Measurements from ENCODE around the gene BRD3OS. TPM values are rescaled to one million over a fixed set of nuclear protein-coding genes. Genes with fewer than 3 reads are reported as not detected.
A peak's percentile ranks its signal among the peaks of the same experiment; 100 is the strongest.

The BRD3OS gene
- total RNA-seq, 1 donor: 26.2 TPM

- no peak for DNase-seq (ENCODE audit: low read depth)
- H3K4me3 ChIP-seq (ENCODE audit: low read depth, low read length): no peak overlapping the region
- no peak for TF ChIP-seq CTCF (IDR thresholded peaks at IDR 0.05; ENCODE audit: insufficient read depth, low read length)
Measured at GRCh38 chr9:134063571-134064450, 38.5 kb downstream of the BRD3OS start.

GRCh38 chr9:134064711-134065110 is 39.4 kb downstream of the BRD3OS start:
- TF ChIP-seq CTCF (IDR thresholded peaks at IDR 0.05; ENCODE audit: insufficient read depth, low read length): no peak

GRCh38 chr9:134065612-134066419 is 40.5 kb downstream of the BRD3OS start:
- peak overlapping the region; percentile 79 for H3K4me3 ChIP-seq (ENCODE audit: low read depth, low read length)
- no peak for TF ChIP-seq CTCF (IDR thresholded peaks at IDR 0.05; ENCODE audit: insufficient read depth, low read length)
- peak; percentile 52 for DNase-seq (ENCODE audit: low read depth)

More at GRCh38 chr9:134064711-134065110, 39.4 kb downstream of the BRD3OS start:
- no peak for DNase-seq (ENCODE audit: low read depth)
- no peak overlapping the region for H3K4me3 ChIP-seq (ENCODE audit: low read depth, low read length)

GRCh38 chr9:134066526-134066912 is 41.2 kb downstream of the BRD3OS start:
- no peak for TF ChIP-seq CTCF (IDR thresholded peaks at IDR 0.05; ENCODE audit: insufficient read depth, low read length)
- H3K4me3 ChIP-seq (ENCODE audit: low read depth, low read length): peak overlapping the region; percentile 79
- peak; percentile 40 for DNase-seq (ENCODE audit: low read depth)

GRCh38 chr9:134066913-134067851 is 41.9 kb downstream of the BRD3OS start:
- DNase-seq (ENCODE audit: low read depth): peak; percentile 19
- H3K4me3 ChIP-seq (ENCODE audit: low read depth, low read length): peak overlapping the region; percentile 79
- TF ChIP-seq CTCF (IDR thresholded peaks at IDR 0.05; ENCODE audit: insufficient read depth, low read length): no peak
